Keratinocyte (primary cell): Measurements from ENCODE around the gene MEGF10. TPM values are rescaled to one million over a fixed set of nuclear protein-coding genes. Genes with fewer than 3 reads are reported as not detected.
"Not testable (repeated sequence)": the region's sequence is repeated elsewhere in the genome, so short reads cannot be mapped to it uniquely, and the experiment has no call there.

ENCODE experiments used
- DNase-seq: peaks from one replicate; pipeline ENCODE4 v3.0.0-alpha.2; 2011; ENCODE audit warnings: low read depth, missing footprints, low spot score
- FAIRE-seq: peaks from 2 replicates; lab custom pipeline; 2011; peaks lifted over from hg19 to GRCh38; lab: Jason Lieb, UNC
- H2AFZ ChIP-seq: 2 replicates; pipeline ENCODE4 v1.6.0; 2012; ENCODE audit warnings: low read length, control low read depth, inconsistent platforms; ENCODE audit not compliant: control insufficient read depth
- H3K27ac ChIP-seq: 2 replicates; pipeline ENCODE4 v1.5.1; 2011; ENCODE audit warnings: low read length; ENCODE audit not compliant: control insufficient read depth, insufficient read depth
- H3K27me3 ChIP-seq: 3 replicates; pipeline ENCODE4 v1.6.0; 2011; ENCODE audit warnings: low read length; ENCODE audit not compliant: control insufficient read depth, insufficient read depth; ENCODE audit errors: extremely low read depth
- H3K36me3 ChIP-seq, 2 experiments: 2 replicates in 1 of 2; 3 replicates in 1 of 2; pipeline ENCODE4 v1.5.1; 2011; ENCODE audit warnings: low read length in 2 of 2, mild to moderate bottlenecking in 1 of 2; ENCODE audit not compliant: control insufficient read depth in 2 of 2, insufficient read depth in 2 of 2; ENCODE audit errors: extremely low read depth in 1 of 2
- H3K4me1 ChIP-seq: 3 replicates; pipeline ENCODE4 v1.5.1; 2011; ENCODE audit warnings: low read length; ENCODE audit not compliant: control insufficient read depth, insufficient read depth; ENCODE audit errors: extremely low read depth
- H3K4me2 ChIP-seq: 3 replicates; pipeline ENCODE4 v1.6.0; 2011; ENCODE audit warnings: low read depth, low read length; ENCODE audit not compliant: control insufficient read depth, insufficient read depth; ENCODE audit errors: extremely low read depth
- H3K4me3 ChIP-seq, 3 experiments: fragments of 200-600 bp in 1 of 3; sonication (generic) in 1 of 3; 2 replicates in 2 of 3; 3 replicates in 1 of 3; pipeline ENCODE4 v1.5.1; 2011 to 2016; ENCODE audit warnings: low read length in 3 of 3, mild to moderate bottlenecking in 3 of 3, control low read depth in 2 of 3, inconsistent platforms in 1 of 3, low read depth in 1 of 3, mixed read lengths in 1 of 3, mixed run types in 1 of 3, moderate library complexity in 1 of 3; ENCODE audit not compliant: control insufficient read depth in 2 of 3, insufficient read depth in 2 of 3; ENCODE audit errors: extremely low read depth in 1 of 3
- H3K79me2 ChIP-seq: 2 replicates; pipeline ENCODE4 v1.6.0; 2012; ENCODE audit warnings: low read length; ENCODE audit not compliant: control insufficient read depth, insufficient read depth
- H3K9ac ChIP-seq: 3 replicates; pipeline ENCODE4 v1.6.0; 2011; ENCODE audit warnings: low read length; ENCODE audit not compliant: control insufficient read depth, insufficient read depth; ENCODE audit errors: extremely low read depth
- H3K9me1 ChIP-seq: 3 replicates; pipeline ENCODE4 v1.6.0; 2011; ENCODE audit warnings: low read length; ENCODE audit not compliant: control insufficient read depth, insufficient read depth; ENCODE audit errors: extremely low read depth
- H3K9me3 ChIP-seq: 2 replicates; pipeline ENCODE4 v1.5.1; 2012; ENCODE audit warnings: low read depth, low read length; ENCODE audit not compliant: control insufficient read depth
- H4K20me1 ChIP-seq: 3 replicates; pipeline ENCODE4 v1.6.0; 2011; ENCODE audit warnings: low read length; ENCODE audit not compliant: control insufficient read depth, insufficient read depth; ENCODE audit errors: extremely low read depth
- EZH2 ChIP-seq: IDR thresholded peaks from one replicate; pipeline ENCODE4 v1.6.1; 2012; ENCODE audit warnings: inconsistent platforms, mild to moderate bottlenecking, low read length, moderate library complexity
- dilution Hi-C: fragments of 300-500 bp; cut with MboI; formaldehyde crosslinking; loops from one replicate; pipeline ENCODE4 v1.7.0; 2020; ENCODE audit warnings: low sequenced_read_pairs; ENCODE audit not compliant: extremely low pct_ligation_motif_present
- polyA plus RNA-seq, 5 experiments: library from polyadenylated mRNA; depleted of rRNA in 3 of 5; stranded (reverse) in 3 of 5; stranded (forward) in 1 of 5; unstranded in 1 of 5; fragments of >200 nt; gene quantifications; 1 replicate in 1 of 5; 2 replicates in 3 of 5; 3 replicates in 1 of 5; pipeline versions ENCODE4 v1.2.1 to v1.2.3, GENCODE V29; 2011 to 2012; ENCODE audit warnings: missing spikeins in 2 of 5, low read depth in 1 of 5, low replicate concordance in 1 of 5
- TF ChIP-seq, protein P1 (sequence below), 3 experiments: IDR thresholded peaks in 1 of 3; conservative IDR thresholded peaks in 1 of 3; optimal IDR thresholded peaks in 1 of 3; 2 replicates in 2 of 3; 3 replicates in 1 of 3; pipeline versions ENCODE3 to v1.5.1; 2011; ENCODE audit warnings: low read length in 3 of 3, mild to moderate bottlenecking in 3 of 3, moderate library complexity in 2 of 3, control low read depth in 1 of 3, inconsistent platforms in 1 of 3; ENCODE audit not compliant: insufficient read depth in 2 of 3; ENCODE audit errors: extremely low read depth in 1 of 3

MEGF10 gene
- polyA plus RNA-seq, 1 donor (not counting 4 experiments of a cell fraction or from before 2014, with no cell fraction given) = not detected

DNA sequence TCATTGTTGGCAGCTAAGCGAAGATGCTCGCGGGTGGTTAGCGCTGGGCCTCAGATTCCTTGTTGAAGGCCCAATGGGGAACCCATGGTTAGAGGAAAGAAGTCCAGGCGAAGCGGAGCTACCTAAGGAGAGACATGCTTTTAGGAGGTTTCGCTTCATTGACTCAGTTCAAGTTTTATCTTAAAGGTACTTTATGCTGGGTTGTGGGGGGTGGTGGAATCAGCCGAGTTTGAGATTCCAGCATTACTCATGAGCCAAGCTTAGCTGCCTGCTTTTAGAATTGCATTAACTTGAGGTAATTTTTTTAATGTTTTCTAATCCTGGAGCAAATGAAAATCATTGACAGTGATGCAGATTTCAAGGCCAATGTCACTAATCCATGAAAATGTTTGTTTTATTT is 16.1 kb downstream of the MEGF10 start:
- Histone ChIP-seq H3K36me3 (no peaks in the 10 kb centered on the region), H2AFZ (no peak overlapping the region), H3K9me3 (no peaks in the 10 kb centered on the region), H3K9me1 (no peaks in the 10 kb centered on the region), H4K20me1 (no peaks in the 10 kb centered on the region), H3K4me1 (no peaks in the 10 kb centered on the region), H3K4me3 (no peak overlapping the region), H3K9ac (no peak overlapping the region), H3K27ac (no peak overlapping the region), H3K27me3 (no peaks in the 10 kb centered on the region), H3K79me2 (no peaks in the 10 kb centered on the region), H3K4me2 (no peak overlapping the region)
- dilution Hi-C loops = no loop called here
- TF ChIP-seq, protein P1, sequence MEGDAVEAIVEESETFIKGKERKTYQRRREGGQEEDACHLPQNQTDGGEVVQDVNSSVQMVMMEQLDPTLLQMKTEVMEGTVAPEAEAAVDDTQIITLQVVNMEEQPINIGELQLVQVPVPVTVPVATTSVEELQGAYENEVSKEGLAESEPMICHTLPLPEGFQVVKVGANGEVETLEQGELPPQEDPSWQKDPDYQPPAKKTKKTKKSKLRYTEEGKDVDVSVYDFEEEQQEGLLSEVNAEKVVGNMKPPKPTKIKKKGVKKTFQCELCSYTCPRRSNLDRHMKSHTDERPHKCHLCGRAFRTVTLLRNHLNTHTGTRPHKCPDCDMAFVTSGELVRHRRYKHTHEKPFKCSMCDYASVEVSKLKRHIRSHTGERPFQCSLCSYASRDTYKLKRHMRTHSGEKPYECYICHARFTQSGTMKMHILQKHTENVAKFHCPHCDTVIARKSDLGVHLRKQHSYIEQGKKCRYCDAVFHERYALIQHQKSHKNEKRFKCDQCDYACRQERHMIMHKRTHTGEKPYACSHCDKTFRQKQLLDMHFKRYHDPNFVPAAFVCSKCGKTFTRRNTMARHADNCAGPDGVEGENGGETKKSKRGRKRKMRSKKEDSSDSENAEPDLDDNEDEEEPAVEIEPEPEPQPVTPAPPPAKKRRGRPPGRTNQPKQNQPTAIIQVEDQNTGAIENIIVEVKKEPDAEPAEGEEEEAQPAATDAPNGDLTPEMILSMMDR (optimal IDR thresholded peaks at IDR 0.05 in 1 of 3, IDR thresholded peaks at IDR 0.05 in 1 of 3, conservative IDR thresholded peaks at IDR 0.05 in 1 of 3; ENCODE audit: extremely low read depth in 1 of 3, insufficient read depth in 2 of 3, low read length in 3 of 3) = no peak
- no peak for TF ChIP-seq EZH2
- no peak for FAIRE-seq
- no peak for DNase-seq

DNA sequence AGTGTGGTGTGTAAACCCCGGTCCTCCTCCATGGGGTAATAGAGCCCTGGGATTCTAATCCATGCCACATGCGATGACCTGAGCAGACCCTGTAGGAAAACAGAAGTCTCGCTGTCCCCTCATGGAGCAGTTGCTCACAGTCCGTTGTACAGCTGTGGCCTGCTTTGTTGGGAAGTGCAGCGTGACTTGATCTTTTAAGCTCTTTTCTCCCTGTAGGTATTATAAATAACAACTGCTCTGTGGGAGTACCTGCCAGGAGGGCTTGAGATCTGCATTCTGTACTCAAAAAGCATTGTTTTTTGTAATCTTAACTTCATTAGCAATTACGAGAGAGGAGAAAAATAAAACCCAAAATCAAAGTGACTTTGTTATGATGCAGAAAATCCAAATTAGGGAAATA is 17.3 kb downstream of the MEGF10 start:
- peaks cover 6% of the 10 kb centered on the region for H3K27me3 ChIP-seq
- no peak for DNase-seq
- no peak overlapping the region for H3K9ac ChIP-seq
- no peak overlapping the region for H2AFZ ChIP-seq
- dilution Hi-C loops = no loop called here
- H3K36me3 ChIP-seq = no peaks in the 10 kb centered on the region
- TF ChIP-seq, protein P1 (optimal IDR thresholded peaks at IDR 0.05 in 1 of 3, IDR thresholded peaks at IDR 0.05 in 1 of 3, conservative IDR thresholded peaks at IDR 0.05 in 1 of 3; ENCODE audit: extremely low read depth in 1 of 3, insufficient read depth in 2 of 3, low read length in 3 of 3) = no peak
- no peak for TF ChIP-seq EZH2
- no peaks in the 10 kb centered on the region for H4K20me1 ChIP-seq
- no peaks in the 10 kb centered on the region for H3K9me1 ChIP-seq
- H3K4me3 ChIP-seq = no peak overlapping the region
- H3K9me3 ChIP-seq = no peaks in the 10 kb centered on the region
- no peak overlapping the region for H3K4me2 ChIP-seq
- no peak for FAIRE-seq
- H3K4me1 ChIP-seq = no peaks in the 10 kb centered on the region
- no peak overlapping the region for H3K27ac ChIP-seq
- no peaks in the 10 kb centered on the region for H3K79me2 ChIP-seq

DNA sequence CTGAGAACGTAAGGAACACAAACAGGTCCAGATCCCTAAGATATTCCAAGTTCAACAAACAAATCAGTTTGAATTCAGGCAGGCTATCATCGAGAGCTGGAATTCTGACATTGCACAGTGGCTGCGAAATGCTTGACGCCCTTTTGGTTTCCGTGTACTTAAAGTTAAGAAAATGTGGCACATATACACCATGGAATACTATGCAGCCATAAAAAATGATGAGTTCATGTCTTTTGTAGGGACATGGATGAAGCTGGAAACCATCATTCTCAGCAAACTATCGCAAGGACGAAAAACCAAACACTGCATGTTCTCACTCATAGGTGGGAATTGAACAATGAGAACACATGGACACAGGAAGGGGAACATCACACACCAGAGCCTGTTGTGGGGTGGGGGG is 17.7 kb downstream of the MEGF10 start:
- H3K9ac ChIP-seq, H3K4me2 ChIP-seq, H3K36me3 ChIP-seq, H3K4me3 ChIP-seq, DNase-seq, dilution Hi-C loops, H3K79me2 ChIP-seq, H3K9me3 ChIP-seq, H3K27me3 ChIP-seq, H3K9me1 ChIP-seq, FAIRE-seq, H2AFZ ChIP-seq, H4K20me1 ChIP-seq, H3K4me1 ChIP-seq, H3K27ac ChIP-seq: not testable (repeated sequence)
